HCT116 (cell line): ENCODE data around the gene GCN1.

Experiments
- CTCF ChIP-seq, 3 experiments: fragments of 200-600 bp in 1 of 3; sonication (generic) in 1 of 3; IDR thresholded peaks in 2 of 3; conservative IDR thresholded peaks in 1 of 3; 2 replicates each; pipeline ENCODE4 v1.5.1; 2012 to 2017; ENCODE audit warnings: low read depth in 2 of 3, low read length in 2 of 3, antibody characterized with exemption in 1 of 3, borderline replicate concordance in 1 of 3, control low read depth in 1 of 3, mild to moderate bottlenecking in 1 of 3, mixed read lengths in 1 of 3, mixed run types in 1 of 3, moderate library complexity in 1 of 3; ENCODE audit not compliant: insufficient read depth in 1 of 3
- ZNF274 ChIP-seq: fragments of 200-500 bp; sonication (Bioruptor generic); IDR thresholded peaks from 2 replicates; pipeline ENCODE4 v1.6.1; 2014; ENCODE audit warnings: mild to moderate bottlenecking, low read depth, low read length, inconsistent platforms

DNA sequence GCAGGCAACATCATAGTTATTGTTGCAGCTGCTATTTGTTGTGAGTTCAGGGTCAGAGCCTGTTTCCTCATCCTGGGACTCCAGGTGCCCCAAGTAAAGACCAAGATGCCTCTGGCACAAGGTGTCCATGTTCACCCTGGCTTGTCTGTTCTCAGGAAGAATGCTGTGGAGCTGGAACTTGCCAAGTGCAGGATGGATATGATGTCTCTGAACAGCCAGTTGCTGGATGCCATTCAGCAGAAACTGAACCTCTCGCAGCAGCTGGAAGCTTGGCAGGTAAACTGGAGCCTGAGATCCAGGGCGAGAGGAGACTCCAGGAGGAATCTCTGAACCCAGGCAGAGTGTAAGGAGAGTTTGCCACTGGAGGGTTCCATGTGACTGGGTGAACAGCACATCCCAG lies 104.7 kb downstream of the GCN1 start:
- TF ChIP-seq CTCF (IDR thresholded peaks at IDR 0.05 in 2 of 3, conservative IDR thresholded peaks at IDR 0.05 in 1 of 3; ENCODE audit: borderline replicate concordance in 1 of 3, insufficient read depth in 1 of 3, low read depth in 2 of 3, low read length in 2 of 3) (no peak), ZNF274 (no peak)
